ENCODE results near the gene BMP3.

BMP3 gene

DNA sequence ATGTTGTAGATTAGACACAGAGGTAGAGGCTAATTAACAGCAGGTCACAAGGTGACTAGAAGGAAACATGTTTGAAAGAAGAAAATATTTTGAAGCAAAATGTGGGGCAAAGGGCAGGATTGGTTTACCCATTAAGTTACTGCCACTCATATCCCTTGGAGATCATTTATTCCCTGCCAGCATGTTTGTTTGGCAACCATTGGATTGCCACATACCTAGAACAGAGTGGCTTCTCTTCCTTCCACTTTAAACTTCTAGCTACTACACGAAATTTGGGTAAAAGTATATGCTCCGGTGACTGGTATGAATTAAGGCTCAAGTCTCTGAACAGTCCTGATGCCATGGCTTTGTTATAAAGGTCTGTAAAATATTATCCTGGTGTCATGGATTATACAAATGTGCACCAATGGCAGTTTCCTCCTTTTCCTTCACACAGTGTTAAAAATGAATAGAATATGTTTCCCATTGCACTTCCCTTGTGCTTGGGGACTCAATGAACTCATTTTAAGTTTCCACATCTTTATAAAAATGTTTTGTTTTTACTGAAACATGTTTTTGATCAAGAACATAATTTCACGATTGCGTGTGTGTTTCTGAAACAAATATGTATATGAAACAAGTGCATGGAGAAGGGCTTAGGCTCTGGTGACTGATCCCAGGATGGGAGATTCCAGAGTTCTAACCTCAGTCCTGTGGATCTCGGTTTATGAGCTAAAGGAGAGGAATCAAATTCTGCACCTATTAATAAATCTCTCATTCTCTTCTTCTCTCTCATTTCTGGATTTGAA, 12.3 kb downstream of the BMP3 start:
- DNase-seq: no peak

- no peak for DNase-seq
Measured at GRCh38 chr4:81049330-81049729, 18.8 kb downstream of the BMP3 start.

DNA sequence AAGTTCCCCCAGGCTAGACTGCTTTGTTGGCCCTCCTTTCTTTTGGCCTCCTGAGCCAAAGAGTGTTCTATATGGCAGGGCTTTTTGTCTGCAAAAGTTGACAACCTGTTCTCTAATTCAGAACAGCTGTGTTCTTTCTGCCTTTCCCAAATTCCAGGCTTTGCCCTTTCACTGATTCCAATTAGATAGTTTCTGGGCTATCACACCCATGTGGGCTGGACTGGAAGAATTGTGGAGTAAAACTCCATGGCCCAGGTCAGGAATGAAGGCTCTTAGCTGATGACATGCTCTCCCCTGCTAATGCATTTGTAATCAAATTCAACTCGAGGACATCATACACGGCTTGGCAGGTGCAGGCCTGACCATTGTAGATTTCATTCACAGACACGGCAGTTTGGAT, 19.4 kb downstream of the BMP3 start:
- DNase-seq: no peak

DNA sequence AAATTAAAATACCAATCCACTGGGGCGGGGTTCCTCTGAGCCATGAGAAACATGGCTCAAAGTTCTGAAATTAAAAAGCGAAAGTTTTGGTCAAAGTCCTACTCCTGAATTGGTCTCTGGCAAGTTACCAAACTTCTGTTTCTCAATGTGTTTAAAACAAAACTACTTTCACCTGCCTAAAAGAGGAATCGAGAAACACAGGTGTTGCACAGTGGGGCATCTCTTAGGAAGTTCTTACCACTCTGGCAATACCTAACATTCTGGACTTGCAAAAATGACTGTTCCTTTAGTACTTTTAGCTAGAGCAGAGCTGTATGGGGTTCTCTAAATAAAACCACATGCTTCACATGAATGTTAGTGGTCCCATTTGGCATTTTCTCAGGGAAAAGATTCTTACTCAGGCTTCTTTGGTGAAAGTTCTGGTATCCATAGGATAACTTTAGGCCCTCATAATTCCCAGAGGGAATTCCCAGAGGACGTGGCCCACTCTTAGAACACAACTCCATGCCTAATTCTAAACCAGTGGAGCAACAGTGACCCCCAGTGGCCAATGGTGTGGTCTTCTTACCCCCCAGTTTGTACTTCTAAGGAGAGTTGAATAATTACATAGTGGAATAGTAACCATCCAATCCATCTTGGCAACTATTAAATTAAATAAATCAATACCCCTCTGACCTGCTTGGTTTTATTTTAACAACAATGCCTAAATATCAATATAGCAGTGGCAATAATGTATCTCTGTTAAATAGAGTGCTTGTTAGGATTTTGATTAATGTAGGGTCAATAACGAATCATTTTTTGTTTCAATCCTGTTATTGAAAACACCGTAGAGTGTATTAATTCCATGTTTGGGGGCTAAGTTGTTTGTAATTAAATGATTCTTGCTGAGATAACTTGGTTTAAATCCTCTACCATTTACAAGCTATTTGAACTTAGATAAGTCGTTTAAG, 21.9 kb downstream of the BMP3 start:
- DNase-seq: peak; percentile 45

- DNase-seq: no peak
Measured at GRCh38 chr4:81058621-81059020, 28.1 kb downstream of the BMP3 start.

GRCh38 chr4:81060587-81061343, 30.3 kb downstream of the BMP3 start:
- DNase-seq: no peak

- DNase-seq: no peak
Measured at GRCh38 chr4:81061344-81061730, 30.8 kb downstream of the BMP3 start.

GRCh38 chr4:81062001-81062400, 31.5 kb downstream of the BMP3 start:
- DNase-seq: no peak

DNA sequence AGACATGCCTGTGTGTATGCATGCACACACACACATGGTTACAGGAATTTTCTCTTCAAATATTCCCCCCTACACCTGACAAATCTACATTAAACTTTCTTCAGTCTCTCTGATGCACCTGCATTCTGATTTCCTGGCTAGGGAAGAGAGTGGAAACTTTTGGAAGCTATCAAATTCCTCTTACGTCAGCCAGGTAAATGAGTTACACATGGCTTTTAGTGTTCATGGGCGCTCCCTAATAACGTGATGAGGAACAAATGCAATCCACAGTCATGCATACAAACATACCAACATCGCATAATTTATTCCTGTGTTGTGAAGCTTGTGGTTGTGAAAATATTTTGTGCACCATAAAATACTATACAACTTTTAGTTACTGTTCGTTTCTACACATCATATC, 34.9 kb downstream of the BMP3 start:
- DNase-seq: no peak

- DNase-seq: peak; percentile 4
Measured at GRCh38 chr4:81069706-81070331, 39.3 kb downstream of the BMP3 start.

GRCh38 chr4:81071013-81071412, 40.5 kb downstream of the BMP3 start:
- DNase-seq: no peak

- DNase-seq: no peak
Measured at GRCh38 chr4:81081156-81081555, 50.6 kb downstream of the BMP3 start.

- no peak for DNase-seq
Measured at GRCh38 chr4:81084029-81084428, 53.5 kb downstream of the BMP3 start.

DNA sequence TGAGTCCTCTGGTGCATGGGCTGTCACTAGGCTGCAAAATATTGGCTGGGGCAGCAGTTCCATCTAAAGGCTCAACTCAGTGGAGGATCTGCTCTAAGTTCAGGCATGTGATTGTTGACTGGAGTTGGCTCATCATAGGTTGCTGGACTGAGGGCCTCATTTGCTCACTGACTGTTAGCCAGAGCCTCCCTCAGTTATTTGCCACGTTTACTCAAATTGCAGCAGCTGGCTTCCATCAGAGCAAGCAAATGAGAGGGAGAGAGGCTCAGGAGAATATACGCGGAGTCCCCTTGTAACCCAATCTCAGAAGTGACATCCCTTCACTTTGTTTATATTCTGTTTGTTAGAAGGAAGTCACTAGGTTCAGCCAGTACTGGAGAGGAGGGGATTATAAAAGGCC, 54.1 kb downstream of the BMP3 start:
- no peak for DNase-seq

- no peak for DNase-seq
Measured at GRCh38 chr4:81085291-81085690, 54.8 kb downstream of the BMP3 start.

GRCh38 chr4:81085979-81086378, 55.5 kb downstream of the BMP3 start:
- no peak for DNase-seq

- no peak for DNase-seq
Measured at GRCh38 chr4:81093720-81094401, 63.4 kb downstream of the BMP3 start.

GRCh38 chr4:81095389-81095788, 64.9 kb downstream of the BMP3 start:
- DNase-seq: no peak

- no peak for DNase-seq
Measured at GRCh38 chr4:81096566-81096965, 66.1 kb downstream of the BMP3 start.

DNA sequence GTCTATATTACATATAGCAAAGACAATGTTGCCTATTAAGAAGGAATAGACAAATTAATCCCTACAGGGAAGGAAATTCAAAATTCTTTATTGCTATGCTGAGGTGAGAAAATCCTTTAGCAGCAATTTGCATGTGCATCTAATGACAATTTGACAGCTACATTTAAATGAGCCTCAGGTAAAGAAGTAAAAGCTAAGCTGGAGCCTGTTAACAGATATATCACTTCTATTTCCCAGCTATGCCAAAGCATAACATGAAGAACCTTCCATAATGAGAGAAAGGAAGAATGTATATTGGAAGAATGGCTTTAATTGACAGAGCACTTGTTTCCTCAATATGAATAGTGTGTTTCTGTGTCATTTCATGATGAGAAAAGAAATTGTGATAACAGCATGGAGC, 71.6 kb downstream of the BMP3 start:
- DNase-seq: no peak

GRCh38 chr4:81106150-81106549, 75.6 kb downstream of the BMP3 start:
- no peak for DNase-seq
